Left lung (tissue), 10 donors: ENCODE data around the gene STAT3. TPM values are rescaled to one million over a fixed set of nuclear protein-coding genes. Genes with fewer than 3 reads are reported as not detected.
"Not testable (repeated sequence)": the region's sequence is repeated elsewhere in the genome, so short reads cannot be mapped to it uniquely, and the experiment has no call there.

ENCODE experiments used
- ATAC-seq: fragments of 200-7000 bp; cut with Tn5 transposase; one replicate; pipeline ENCODE4 v1.9.1; 2020; ENCODE audit warnings: moderate library complexity
- DNase-seq, 4 donors: peaks; one replicate each; pipeline ENCODE4 v3.0.0-alpha.2; 2013 to 2020
- H3K27ac ChIP-seq, 2 donors: fragments of 200-600 bp; sonication (generic) in 1 of 2; one replicate each; pipeline versions ENCODE4 v1.5.0 to v1.8.0; 2020 to 2021
- H3K27me3 ChIP-seq, 2 donors: fragments of 200-600 bp; sonication (generic) in 1 of 2; one replicate each; pipeline versions ENCODE4 v1.5.0 to v1.8.0; 2020 to 2021
- H3K36me3 ChIP-seq, 2 donors: fragments of 200-600 bp; sonication (generic) in 1 of 2; one replicate each; pipeline versions ENCODE4 v1.5.0 to v1.8.0; 2020 to 2021
- H3K4me1 ChIP-seq, 2 donors: fragments of 200-600 bp; one replicate each; pipeline ENCODE4 v1.8.0; 2021
- H3K4me3 ChIP-seq, 2 donors: fragments of 200-600 bp; sonication (generic) in 1 of 2; one replicate each; pipeline versions ENCODE4 v1.5.0 to v1.8.0; 2020 to 2021; ENCODE audit warnings: mild to moderate bottlenecking in 1 of 2
- H3K9me3 ChIP-seq, 2 donors: fragments of 200-600 bp; sonication (generic) in 1 of 2; one replicate each; pipeline versions ENCODE4 v1.5.0 to v1.8.0; 2020 to 2021
- CTCF ChIP-seq, 2 donors: fragments of 200-600 bp; sonication (generic) in 1 of 2; IDR thresholded peaks; one replicate each; pipeline versions ENCODE4 v1.5.0 to v1.8.0; 2021; ENCODE audit warnings: antibody characterized with exemption in 2 of 2
- intact Hi-C, 2 donors: fragments of 100-400 bp; cut with DNase I; formaldehyde crosslinking; loops; one replicate each; pipeline versions ENCODE4 v1.11.2 to v1.14.2; 2022
- polyA plus RNA-seq, 6 donors: library from polyadenylated mRNA; unstranded; fragments of 120-200 nt; gene quantifications; one replicate each; pipeline ENCODE4 v1.2.1, GENCODE V29; 2013; ENCODE audit not compliant: insufficient read length in 6 of 6
- total RNA-seq, 2 donors: library from RNA; stranded (reverse); fragmentation: NEBNext Ultra II Directional; extraction: Animal tissue kit (Norgen Biotek cat#: 25700); gene quantifications; one replicate each; pipeline ENCODE4 v1.2.1, GENCODE V29; 2021
- donor health status: DM: no; HTN: yes; CAD: no.
- donor health status: DM: no; HTN: no; CAD: no.

STAT3 gene
- total and polyA plus RNA-seq, 8 donors = 75.0 to 271 (median 80.5) TPM

- H3K27ac ChIP-seq = peak within 1 kb of the TSS; percentile 89 to 91
- peak; percentile 96 to 98 (median 97) for DNase-seq
- intact Hi-C loops = loop anchor here in 1 of 2 donors (5.0 kb wide), 1 partner anchor 94 kb away; no protein-coding TSS in a partner anchor
Measured at GRCh38 chr17:42422958-42423712, 34.9 kb upstream of the STAT3 start, which contains the start of gene CAVIN1. Gene CAVIN1, minus strand, starts transcription at chr17:42423256. Its CDS starts 159 bp downstream, at chr17:42423097.

GRCh38 chr17:42422412-42422957 lies 34.2 kb upstream of the STAT3 start:
- TF ChIP-seq CTCF (IDR thresholded peaks at IDR 0.05) = no peak
- Histone ChIP-seq H3K4me1 (peaks cover 8 to 59% of the 10 kb centered on the region in 2 donors), H3K27ac (peak overlapping the region; percentile 89 to 91), H3K36me3 (no peaks in the 10 kb centered on the region), H3K4me3 (peak overlapping the region; percentile 68 to 69), H3K9me3 (no peaks in the 10 kb centered on the region), H3K27me3 (peaks cover 0 to 51% of the 10 kb centered on the region in 2 donors)
- peak; percentile 57 for ATAC-seq
- intact Hi-C loops = loop anchor here in 1 of 2 donors (5.0 kb wide), 1 partner anchor 95 kb away; no protein-coding TSS in a partner anchor
- DNase-seq = peak in 2 of 4 donors; percentile 47 to 85

More at GRCh38 chr17:42422958-42423712, 34.9 kb upstream of the STAT3 start, which contains the start of gene CAVIN1:
- peak; percentile 90 for ATAC-seq
- Histone ChIP-seq H3K27me3 (peaks cover 0 to 51% of the 10 kb centered on the region in 2 donors), H3K4me3 (peak within 1 kb of the TSS; percentile 68 to 69), H3K4me1 (peaks cover 8 to 56% of the 10 kb centered on the region in 2 donors), H3K36me3 (no peaks in the 10 kb centered on the region), H3K9me3 (no peaks in the 10 kb centered on the region)
- TF ChIP-seq CTCF (IDR thresholded peaks at IDR 0.05) = no peak

- no peak for TF ChIP-seq CTCF (IDR thresholded peaks at IDR 0.05)
- Histone ChIP-seq H3K27ac (peak overlapping the region; percentile 89 to 91), H3K9me3 (no peaks in the 10 kb centered on the region), H3K36me3 (no peaks in the 10 kb centered on the region), H3K4me3 (peak overlapping the region; percentile 68 to 69), H3K27me3 (peaks cover 0 to 51% of the 10 kb centered on the region in 2 donors), H3K4me1 (peaks cover 8 to 66% of the 10 kb centered on the region in 2 donors)
- ATAC-seq (peak; percentile 43), DNase-seq (peak in 3 of 4 donors; percentile 38 to 86 (median 50))
- intact Hi-C loops = loop anchor here in 1 of 2 donors (5.0 kb wide), 1 partner anchor 96 kb away; no protein-coding TSS in a partner anchor
Measured at GRCh38 chr17:42421507-42422338, 33.5 kb upstream of the STAT3 start.

- Histone ChIP-seq H3K9me3 (no peaks in the 10 kb centered on the region), H3K36me3 (no peaks in the 10 kb centered on the region), H3K4me3 (peak overlapping the region; percentile 68 to 69), H3K4me1 (peaks cover 8 to 72% of the 10 kb centered on the region in 2 donors), H3K27ac (peak overlapping the region; percentile 89 to 91), H3K27me3 (peaks cover 0 to 51% of the 10 kb centered on the region in 2 donors)
- intact Hi-C loops = loop anchor here in 1 of 2 donors (5.0 kb wide), 1 partner anchor 96 kb away; no protein-coding TSS in a partner anchor
- no peak for ATAC-seq
- no peak for DNase-seq
- no peak for TF ChIP-seq CTCF (IDR thresholded peaks at IDR 0.05)
Measured at GRCh38 chr17:42421136-42421506, 32.9 kb upstream of the STAT3 start.

GRCh38 chr17:42417981-42418380 lies 29.7 kb upstream of the STAT3 start:
- peaks cover 0 to 28% of the 10 kb centered on the region in 2 donors for H3K27me3 ChIP-seq
- H3K4me1 ChIP-seq = peaks cover 19 to 93% of the 10 kb centered on the region in 2 donors
- H3K4me3 ChIP-seq, ATAC-seq, intact Hi-C loops, H3K36me3 ChIP-seq, DNase-seq, H3K9me3 ChIP-seq: not testable (repeated sequence)
- H3K27ac ChIP-seq = peak overlapping the region in 1 of 2 donors; percentile 60
